Measurements from ENCODE around the gene S1PR4. TPM values are rescaled to one million over a fixed set of nuclear protein-coding genes. Genes with fewer than 3 reads are reported as not detected.

Gene S1PR4
- polyA plus RNA-seq, 1 of the 3 experiments (the other 2 are of a cell fraction): not detected

DNA sequence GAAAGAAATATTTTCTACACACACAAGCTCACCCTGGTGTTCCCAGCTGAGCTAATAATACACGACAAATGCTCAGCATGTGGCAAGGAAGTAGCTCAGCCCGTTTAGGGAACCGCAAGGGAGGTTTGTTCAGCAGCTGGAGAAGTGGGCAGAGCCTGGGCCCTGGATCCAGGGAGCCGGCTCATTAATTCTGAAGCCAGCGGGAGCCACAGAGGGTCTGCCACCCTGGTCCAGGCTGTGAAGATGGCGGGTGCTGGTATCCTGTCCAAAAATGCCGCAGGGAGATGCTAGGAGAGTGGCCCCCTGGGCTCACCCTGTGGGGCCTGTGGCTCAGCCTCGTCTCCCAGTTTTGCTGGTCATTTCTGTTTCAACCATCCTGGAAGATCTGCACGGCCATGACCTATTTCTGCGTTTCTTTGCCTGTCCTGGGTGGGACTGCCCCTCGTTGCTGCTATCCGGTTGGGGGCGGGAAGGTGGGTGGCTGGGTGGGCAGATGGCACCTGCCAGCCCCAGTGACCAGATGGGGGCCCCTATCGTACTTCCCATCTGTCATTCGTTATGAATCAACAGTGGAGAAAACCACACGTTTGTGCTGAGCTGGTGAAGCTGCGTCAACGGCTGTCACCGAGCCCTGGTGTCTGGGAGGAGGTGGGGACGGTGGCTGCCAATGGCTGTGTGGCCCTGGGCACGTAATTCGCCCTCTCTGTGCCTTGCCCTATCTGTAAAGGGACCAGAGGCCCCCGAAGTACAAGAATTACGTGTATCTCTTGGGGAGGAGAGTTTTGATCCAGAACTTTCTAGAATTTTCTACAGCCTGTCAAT is 45.4 kb upstream of the S1PR4 start:
- Histone ChIP-seq H3K9ac (no peak overlapping the region), H3K27me3 (ENCODE audit: insufficient read depth) (no peaks in the 10 kb centered on the region), H3K9me2 (no peaks in the 10 kb centered on the region), H3K27ac (ENCODE audit: low read depth in 2 of 2, low read length in 1 of 2) (peak overlapping the region in 1 of 2 experiments; percentile 6; a peak in 1 of 4 replicates), H2AFZ (ENCODE audit: low read depth) (no peak overlapping the region), H3K4me3 (ENCODE audit: low read depth in 2 of 2, low read length in 1 of 2) (no peak overlapping the region), H3K79me2 (ENCODE audit: insufficient read depth) (no peaks in the 10 kb centered on the region), H3K4me2 (no peak overlapping the region), H3F3A (replicated peaks; ENCODE audit: insufficient read depth) (peaks cover 4% of the 10 kb centered on the region), H4K20me1 (ENCODE audit: insufficient read depth) (no peaks in the 10 kb centered on the region), H3K36me3 (replicated peaks in 1 of 2; ENCODE audit: control insufficient read depth in 1 of 2, insufficient read depth in 2 of 2, low read length in 1 of 2) (no peaks in the 10 kb centered on the region), H3K9me3 (no peaks in the 10 kb centered on the region), H3K4me1 (ENCODE audit: control insufficient read depth in 1 of 2, insufficient read depth in 2 of 2, low read depth in 1 of 2, low read length in 1 of 2) (peaks cover 0 to 2% of the 10 kb centered on the region in 2 experiments; a peak in 1 of 4 replicates)
- CTCF ChIA-PET: interaction anchor here (0.6 to 8.6 kb wide), 10 partner anchors 23 to 182 kb away, joined by 3 to 58 read pairs (median 4); no protein-coding TSS in a partner anchor
- POLR2A ChIA-PET: no interaction called here
- DNase-seq: peak; percentile 55
- TF ChIP-seq, protein P1, sequence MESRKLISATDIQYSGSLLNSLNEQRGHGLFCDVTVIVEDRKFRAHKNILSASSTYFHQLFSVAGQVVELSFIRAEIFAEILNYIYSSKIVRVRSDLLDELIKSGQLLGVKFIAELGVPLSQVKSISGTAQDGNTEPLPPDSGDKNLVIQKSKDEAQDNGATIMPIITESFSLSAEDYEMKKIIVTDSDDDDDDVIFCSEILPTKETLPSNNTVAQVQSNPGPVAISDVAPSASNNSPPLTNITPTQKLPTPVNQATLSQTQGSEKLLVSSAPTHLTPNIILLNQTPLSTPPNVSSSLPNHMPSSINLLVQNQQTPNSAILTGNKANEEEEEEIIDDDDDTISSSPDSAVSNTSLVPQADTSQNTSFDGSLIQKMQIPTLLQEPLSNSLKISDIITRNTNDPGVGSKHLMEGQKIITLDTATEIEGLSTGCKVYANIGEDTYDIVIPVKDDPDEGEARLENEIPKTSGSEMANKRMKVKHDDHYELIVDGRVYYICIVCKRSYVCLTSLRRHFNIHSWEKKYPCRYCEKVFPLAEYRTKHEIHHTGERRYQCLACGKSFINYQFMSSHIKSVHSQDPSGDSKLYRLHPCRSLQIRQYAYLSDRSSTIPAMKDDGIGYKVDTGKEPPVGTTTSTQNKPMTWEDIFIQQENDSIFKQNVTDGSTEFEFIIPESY (IDR thresholded peaks at IDR 0.05; ENCODE audit: borderline replicate concordance, low read depth): no peak
- TF ChIP-seq GABPA (IDR thresholded peaks at IDR 0.05; ENCODE audit: low read depth): no peak
- no peak for TF ChIP-seq RXRA (IDR thresholded peaks at IDR 0.05; ENCODE audit: borderline replicate concordance, low read depth)
- TF ChIP-seq CTCF (IDR thresholded peaks at IDR 0.05): no peak
- TF ChIP-seq, protein P2, sequence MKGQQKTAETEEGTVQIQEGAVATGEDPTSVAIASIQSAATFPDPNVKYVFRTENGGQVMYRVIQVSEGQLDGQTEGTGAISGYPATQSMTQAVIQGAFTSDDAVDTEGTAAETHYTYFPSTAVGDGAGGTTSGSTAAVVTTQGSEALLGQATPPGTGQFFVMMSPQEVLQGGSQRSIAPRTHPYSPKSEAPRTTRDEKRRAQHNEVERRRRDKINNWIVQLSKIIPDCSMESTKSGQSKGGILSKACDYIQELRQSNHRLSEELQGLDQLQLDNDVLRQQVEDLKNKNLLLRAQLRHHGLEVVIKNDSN (IDR thresholded peaks at IDR 0.05; ENCODE audit: borderline replicate concordance, low read depth): no peak
- TF ChIP-seq TAF1 (IDR thresholded peaks at IDR 0.05; ENCODE audit: borderline replicate concordance, low read depth, low read length): no peak
- TF ChIP-seq EZH2phosphoT487 (IDR thresholded peaks at IDR 0.05; ENCODE audit: borderline replicate concordance, low read depth): no peak
- no peak for TF ChIP-seq EP300 (IDR thresholded peaks at IDR 0.05; ENCODE audit: borderline replicate concordance in 1 of 2, low read depth in 1 of 2, low read length in 1 of 2)
- no peak for TF ChIP-seq RCOR1 (IDR thresholded peaks at IDR 0.05; ENCODE audit: low read length)
- TF ChIP-seq YY1 (IDR thresholded peaks at IDR 0.05; ENCODE audit: low read depth): no peak
- no peak for TF ChIP-seq TEAD4 (IDR thresholded peaks at IDR 0.05; ENCODE audit: borderline replicate concordance, insufficient read depth)
- TF ChIP-seq, protein P3, sequence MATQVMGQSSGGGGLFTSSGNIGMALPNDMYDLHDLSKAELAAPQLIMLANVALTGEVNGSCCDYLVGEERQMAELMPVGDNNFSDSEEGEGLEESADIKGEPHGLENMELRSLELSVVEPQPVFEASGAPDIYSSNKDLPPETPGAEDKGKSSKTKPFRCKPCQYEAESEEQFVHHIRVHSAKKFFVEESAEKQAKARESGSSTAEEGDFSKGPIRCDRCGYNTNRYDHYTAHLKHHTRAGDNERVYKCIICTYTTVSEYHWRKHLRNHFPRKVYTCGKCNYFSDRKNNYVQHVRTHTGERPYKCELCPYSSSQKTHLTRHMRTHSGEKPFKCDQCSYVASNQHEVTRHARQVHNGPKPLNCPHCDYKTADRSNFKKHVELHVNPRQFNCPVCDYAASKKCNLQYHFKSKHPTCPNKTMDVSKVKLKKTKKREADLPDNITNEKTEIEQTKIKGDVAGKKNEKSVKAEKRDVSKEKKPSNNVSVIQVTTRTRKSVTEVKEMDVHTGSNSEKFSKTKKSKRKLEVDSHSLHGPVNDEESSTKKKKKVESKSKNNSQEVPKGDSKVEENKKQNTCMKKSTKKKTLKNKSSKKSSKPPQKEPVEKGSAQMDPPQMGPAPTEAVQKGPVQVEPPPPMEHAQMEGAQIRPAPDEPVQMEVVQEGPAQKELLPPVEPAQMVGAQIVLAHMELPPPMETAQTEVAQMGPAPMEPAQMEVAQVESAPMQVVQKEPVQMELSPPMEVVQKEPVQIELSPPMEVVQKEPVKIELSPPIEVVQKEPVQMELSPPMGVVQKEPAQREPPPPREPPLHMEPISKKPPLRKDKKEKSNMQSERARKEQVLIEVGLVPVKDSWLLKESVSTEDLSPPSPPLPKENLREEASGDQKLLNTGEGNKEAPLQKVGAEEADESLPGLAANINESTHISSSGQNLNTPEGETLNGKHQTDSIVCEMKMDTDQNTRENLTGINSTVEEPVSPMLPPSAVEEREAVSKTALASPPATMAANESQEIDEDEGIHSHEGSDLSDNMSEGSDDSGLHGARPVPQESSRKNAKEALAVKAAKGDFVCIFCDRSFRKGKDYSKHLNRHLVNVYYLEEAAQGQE (IDR thresholded peaks at IDR 0.05; ENCODE audit: low read depth, low read length): no peak
- no peak for TF ChIP-seq TCF12 (IDR thresholded peaks at IDR 0.05)
- no peak for TF ChIP-seq POLR2AphosphoS5 (IDR thresholded peaks at IDR 0.05; ENCODE audit: low read depth, low read length)
- TF ChIP-seq PBX3 (IDR thresholded peaks at IDR 0.05): no peak
- no peak for TF ChIP-seq MEF2A (IDR thresholded peaks at IDR 0.05; ENCODE audit: borderline replicate concordance, low read depth)
- no peak for TF ChIP-seq CHD2 (IDR thresholded peaks at IDR 0.05; ENCODE audit: low read length, partially characterized antibody)
- no peak for TF ChIP-seq FOXM1 (IDR thresholded peaks at IDR 0.05; ENCODE audit: low read depth)
- WGBS (ENCODE audit: low lambda C conversion rate): 51% methylated on average over 9 of the region's 24 CpGs
